NOMO-1 treated with dmso at 0.1 percent for 144 hours (cell line): ENCODE data around the gene CLDN12.
A peak's percentile ranks its signal among the peaks of the same experiment; 100 is the strongest.

Experiments
- DNase-seq: peaks from one replicate; lab custom pipeline; 2025; ENCODE audit not compliant: unreplicated experiment; lab: John Stamatoyannopoulos, UW

The CLDN12 gene

GRCh38 chr7:90432752-90433151, 29.5 kb downstream of the CLDN12 start:
- no peak for DNase-seq

- no peak for DNase-seq
Observed at GRCh38 chr7:90433221-90433620, 30.0 kb downstream of the CLDN12 start.

- DNase-seq = no peak
Observed at GRCh38 chr7:90445633-90446032, 42.4 kb downstream of the CLDN12 start.

GRCh38 chr7:90446137-90446899, 43.1 kb downstream of the CLDN12 start:
- DNase-seq = no peak

GRCh38 chr7:90453259-90453891, 50.1 kb downstream of the CLDN12 start:
- DNase-seq = no peak

- no peak for DNase-seq
Observed at GRCh38 chr7:90453931-90454330, 50.7 kb downstream of the CLDN12 start.

GRCh38 chr7:90455163-90456030, 52.1 kb downstream of the CLDN12 start:
- DNase-seq = peak; percentile 64

GRCh38 chr7:90458104-90458503, 54.8 kb downstream of the CLDN12 start:
- DNase-seq = no peak

- no peak for DNase-seq
Observed at GRCh38 chr7:90459888-90460287, 56.6 kb downstream of the CLDN12 start.

- no peak for DNase-seq
Observed at GRCh38 chr7:90461219-90461618, 58.0 kb downstream of the CLDN12 start.

- DNase-seq = peak; percentile 6
Observed at GRCh38 chr7:90463151-90463628, 59.9 kb downstream of the CLDN12 start.
